Upper lobe of left lung (tissue), 4 donors: ENCODE data around the gene PRR18.

Experiments used
- CTCF ChIP-seq, 6 experiments: fragments of 450-650 bp in 4 of 6; fragments of 200-600 bp in 2 of 6; sonication (generic) in 2 of 6; IDR thresholded peaks; one replicate each; pipeline ENCODE4 v1.5.1; 2016 to 2019; ENCODE audit warnings: antibody characterized with exemption in 6 of 6
- POLR2A ChIP-seq, 4 donors: fragments of 450-650 bp; IDR thresholded peaks; one replicate each; pipeline ENCODE4 v1.5.1; 2016 to 2017; ENCODE audit warnings: antibody characterized with exemption in 4 of 4, mild to moderate bottlenecking in 2 of 4
- POLR2AphosphoS5 ChIP-seq, 2 donors: sonication (generic); formaldehyde crosslinking; IDR thresholded peaks; one replicate each; pipeline ENCODE4 v1.5.1; 2017; ENCODE audit warnings: antibody characterized with exemption in 2 of 2

- TF ChIP-seq CTCF (IDR thresholded peaks at IDR 0.05) (no peak), POLR2A (IDR thresholded peaks at IDR 0.05) (no peak), POLR2AphosphoS5 (IDR thresholded peaks at IDR 0.05) (no peak)
Measured at GRCh38 chr6:166325383-166326042, 17.3 kb upstream of the PRR18 start.
